ENCODE results near the gene TGFBI. TPM values are rescaled to one million over a fixed set of nuclear protein-coding genes. Genes with fewer than 3 reads are reported as not detected.

Gene TGFBI
- total and polyA plus RNA-seq, 9 of the 15 experiments (the other 6 are each of a cell fraction or from before 2014, with no cell fraction given) = 0.05 to 0.62 (median 0.08) TPM; not detected in 6

DNA sequence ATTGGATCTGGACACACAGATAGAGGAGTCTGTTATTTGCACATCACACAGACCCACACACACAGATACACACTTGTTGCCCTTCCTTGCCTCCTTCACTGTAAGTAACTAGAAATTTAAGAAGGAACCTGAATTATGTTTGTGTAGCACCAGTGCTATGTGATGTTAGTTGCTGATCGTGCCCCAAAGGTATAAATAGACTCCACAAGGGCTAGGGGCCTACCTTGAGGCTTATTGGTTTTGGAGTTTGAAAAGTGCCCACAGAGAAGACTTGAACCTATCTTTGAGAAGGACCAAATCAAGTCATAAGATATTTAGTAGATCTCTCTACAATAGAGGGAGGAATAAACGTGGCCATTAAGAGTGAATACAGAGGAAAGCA, 8.8 kb upstream of the TGFBI start (continued):
- TF ChIP-seq, protein P1, sequence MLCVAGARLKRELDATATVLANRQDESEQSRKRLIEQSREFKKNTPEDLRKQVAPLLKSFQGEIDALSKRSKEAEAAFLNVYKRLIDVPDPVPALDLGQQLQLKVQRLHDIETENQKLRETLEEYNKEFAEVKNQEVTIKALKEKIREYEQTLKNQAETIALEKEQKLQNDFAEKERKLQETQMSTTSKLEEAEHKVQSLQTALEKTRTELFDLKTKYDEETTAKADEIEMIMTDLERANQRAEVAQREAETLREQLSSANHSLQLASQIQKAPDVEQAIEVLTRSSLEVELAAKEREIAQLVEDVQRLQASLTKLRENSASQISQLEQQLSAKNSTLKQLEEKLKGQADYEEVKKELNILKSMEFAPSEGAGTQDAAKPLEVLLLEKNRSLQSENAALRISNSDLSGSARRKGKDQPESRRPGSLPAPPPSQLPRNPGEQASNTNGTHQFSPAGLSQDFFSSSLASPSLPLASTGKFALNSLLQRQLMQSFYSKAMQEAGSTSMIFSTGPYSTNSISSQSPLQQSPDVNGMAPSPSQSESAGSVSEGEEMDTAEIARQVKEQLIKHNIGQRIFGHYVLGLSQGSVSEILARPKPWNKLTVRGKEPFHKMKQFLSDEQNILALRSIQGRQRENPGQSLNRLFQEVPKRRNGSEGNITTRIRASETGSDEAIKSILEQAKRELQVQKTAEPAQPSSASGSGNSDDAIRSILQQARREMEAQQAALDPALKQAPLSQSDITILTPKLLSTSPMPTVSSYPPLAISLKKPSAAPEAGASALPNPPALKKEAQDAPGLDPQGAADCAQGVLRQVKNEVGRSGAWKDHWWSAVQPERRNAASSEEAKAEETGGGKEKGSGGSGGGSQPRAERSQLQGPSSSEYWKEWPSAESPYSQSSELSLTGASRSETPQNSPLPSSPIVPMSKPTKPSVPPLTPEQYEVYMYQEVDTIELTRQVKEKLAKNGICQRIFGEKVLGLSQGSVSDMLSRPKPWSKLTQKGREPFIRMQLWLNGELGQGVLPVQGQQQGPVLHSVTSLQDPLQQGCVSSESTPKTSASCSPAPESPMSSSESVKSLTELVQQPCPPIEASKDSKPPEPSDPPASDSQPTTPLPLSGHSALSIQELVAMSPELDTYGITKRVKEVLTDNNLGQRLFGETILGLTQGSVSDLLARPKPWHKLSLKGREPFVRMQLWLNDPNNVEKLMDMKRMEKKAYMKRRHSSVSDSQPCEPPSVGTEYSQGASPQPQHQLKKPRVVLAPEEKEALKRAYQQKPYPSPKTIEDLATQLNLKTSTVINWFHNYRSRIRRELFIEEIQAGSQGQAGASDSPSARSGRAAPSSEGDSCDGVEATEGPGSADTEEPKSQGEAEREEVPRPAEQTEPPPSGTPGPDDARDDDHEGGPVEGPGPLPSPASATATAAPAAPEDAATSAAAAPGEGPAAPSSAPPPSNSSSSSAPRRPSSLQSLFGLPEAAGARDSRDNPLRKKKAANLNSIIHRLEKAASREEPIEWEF (CRISPR knock-in tag; IDR thresholded peaks at IDR 0.05) = no peak
- no peak for TF ChIP-seq SMARCC2 (IDR thresholded peaks at IDR 0.05; ENCODE audit: low read depth)
- TF ChIP-seq DMBX1 (CRISPR knock-in tag; IDR thresholded peaks at IDR 0.05; ENCODE audit: borderline replicate concordance) = no peak
- no peak for TF ChIP-seq BCOR (IDR thresholded peaks at IDR 0.05)

DNA sequence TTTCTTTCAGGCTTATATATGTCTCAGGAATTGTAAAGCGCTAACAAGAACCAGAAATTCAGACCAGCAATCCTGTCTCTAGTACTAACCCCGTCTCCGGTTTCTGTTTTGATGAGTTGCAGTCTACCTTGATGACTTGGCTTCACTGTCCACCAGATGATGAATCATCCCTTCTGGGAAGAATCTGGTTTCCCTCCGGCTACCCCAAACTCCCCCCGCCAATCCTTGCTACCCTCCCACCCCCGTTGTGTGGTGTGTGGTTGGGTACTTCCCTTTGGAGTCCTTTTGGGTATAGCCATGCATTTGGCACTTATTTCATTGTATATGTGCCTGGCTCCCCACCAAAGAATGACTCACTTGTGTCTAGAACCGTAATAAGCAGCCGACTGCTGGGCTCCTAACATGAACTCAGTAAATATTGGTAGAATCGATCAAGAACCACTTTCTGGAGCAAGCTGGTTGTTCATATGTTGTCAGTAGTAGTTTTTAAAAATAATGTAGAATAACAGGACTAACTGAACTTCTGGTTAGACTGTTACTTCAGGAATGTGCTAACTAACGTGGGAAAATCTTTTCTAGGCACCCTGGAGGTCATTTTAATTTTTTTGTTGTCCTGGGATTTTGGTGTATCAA, 8.3 kb upstream of the TGFBI start:
- Histone ChIP-seq H4K20me1 (replicated peaks; ENCODE audit: control insufficient read depth, insufficient read depth, low read length) (no peaks in the 10 kb centered on the region), H3K79me2 (ENCODE audit: control insufficient read depth, insufficient read depth, low read length) (no peaks in the 10 kb centered on the region), H3K27me3 (ENCODE audit: control insufficient read depth in 2 of 2, insufficient read depth in 2 of 2, low read length in 2 of 2) (peaks cover 0 to 8% of the 10 kb centered on the region in 2 experiments; a peak in 3 of 5 replicates), H3K9me3 (replicated peaks; ENCODE audit: control insufficient read depth, insufficient read depth, low read depth, low read length) (no peaks in the 10 kb centered on the region), H3K36me3 (ENCODE audit: control insufficient read depth, insufficient read depth, low read length) (no peaks in the 10 kb centered on the region), H3K9me1 (ENCODE audit: control insufficient read depth, insufficient read depth, low read length) (no peaks in the 10 kb centered on the region), H3K4me2 (ENCODE audit: insufficient read depth, low read length) (no peak overlapping the region), H3K27ac (ENCODE audit: extremely low read depth, low read depth, low read length) (no peak overlapping the region), H2AFZ (ENCODE audit: low read depth, low read length) (no peak overlapping the region; the same call in 1 of the 2 replicates), H3K4me3 (no peak overlapping the region), H3K4me1 (replicated peaks in 1 of 2; ENCODE audit: control insufficient read depth in 2 of 2, insufficient read depth in 2 of 2, low read length in 2 of 2) (no peaks in the 10 kb centered on the region), H3K9ac (ENCODE audit: insufficient read depth in 1 of 2, low read depth in 2 of 2, low read length in 2 of 2) (no peak overlapping the region)
- FAIRE-seq (peak; percentile 71), ATAC-seq (peak; percentile 47; the same call in 1 of the 3 replicates), DNase-seq (ENCODE audit: extremely low read depth in 1 of 4, low spot score in 3 of 4) (peak in 3 of 4 experiments; percentile 6 to 26 (median 10))
- 9% methylated on average over 10 of the region's 10 CpGs for WGBS (ENCODE audit: insufficient coverage, low coverage, missing lambda C conversion rate)
- ChIA-PET CTCF (ENCODE audit: low intra/inter-chr PET ratio) (no interaction called here), POLR2A (no interaction called here)
- intact Hi-C loops (cut with micrococcal nuclease) (no loop called here), in situ Hi-C loops (cut with MboI) (no loop called here)
- no TSS peak for BruUV-seq (replicated peaks)
- TF ChIP-seq, protein P2, sequence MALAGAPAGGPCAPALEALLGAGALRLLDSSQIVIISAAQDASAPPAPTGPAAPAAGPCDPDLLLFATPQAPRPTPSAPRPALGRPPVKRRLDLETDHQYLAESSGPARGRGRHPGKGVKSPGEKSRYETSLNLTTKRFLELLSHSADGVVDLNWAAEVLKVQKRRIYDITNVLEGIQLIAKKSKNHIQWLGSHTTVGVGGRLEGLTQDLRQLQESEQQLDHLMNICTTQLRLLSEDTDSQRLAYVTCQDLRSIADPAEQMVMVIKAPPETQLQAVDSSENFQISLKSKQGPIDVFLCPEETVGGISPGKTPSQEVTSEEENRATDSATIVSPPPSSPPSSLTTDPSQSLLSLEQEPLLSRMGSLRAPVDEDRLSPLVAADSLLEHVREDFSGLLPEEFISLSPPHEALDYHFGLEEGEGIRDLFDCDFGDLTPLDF (CRISPR knock-in tag; IDR thresholded peaks at IDR 0.05) = no peak
- TF ChIP-seq JUND (IDR thresholded peaks at IDR 0.05; ENCODE audit: borderline replicate concordance, low read depth, low read length) = 0 out of 2 replicates have a peak, but pooled peaks have one; percentile 26
- peak; percentile 34; the same call in 2 of the 3 replicates for TF ChIP-seq JUND (tag; IDR thresholded peaks at IDR 0.05; ENCODE audit: borderline replicate concordance, low read depth, low read length)
- TF ChIP-seq FOSL1 (tag; conservative IDR thresholded peaks at IDR 0.05) = peak; percentile 89
- TF ChIP-seq ZNF76 (CRISPR knock-in tag; IDR thresholded peaks at IDR 0.05; ENCODE audit: borderline replicate concordance) = no peak
- no peak for TF ChIP-seq SAFB (IDR thresholded peaks at IDR 0.05; ENCODE audit: borderline replicate concordance, low read depth, low read length)
- TF ChIP-seq, protein P3, sequence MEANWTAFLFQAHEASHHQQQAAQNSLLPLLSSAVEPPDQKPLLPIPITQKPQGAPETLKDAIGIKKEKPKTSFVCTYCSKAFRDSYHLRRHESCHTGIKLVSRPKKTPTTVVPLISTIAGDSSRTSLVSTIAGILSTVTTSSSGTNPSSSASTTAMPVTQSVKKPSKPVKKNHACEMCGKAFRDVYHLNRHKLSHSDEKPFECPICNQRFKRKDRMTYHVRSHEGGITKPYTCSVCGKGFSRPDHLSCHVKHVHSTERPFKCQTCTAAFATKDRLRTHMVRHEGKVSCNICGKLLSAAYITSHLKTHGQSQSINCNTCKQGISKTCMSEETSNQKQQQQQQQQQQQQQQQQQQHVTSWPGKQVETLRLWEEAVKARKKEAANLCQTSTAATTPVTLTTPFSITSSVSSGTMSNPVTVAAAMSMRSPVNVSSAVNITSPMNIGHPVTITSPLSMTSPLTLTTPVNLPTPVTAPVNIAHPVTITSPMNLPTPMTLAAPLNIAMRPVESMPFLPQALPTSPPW (CRISPR knock-in tag; IDR thresholded peaks at IDR 0.05) = peak; percentile 47; the same call in 1 of the 2 replicates
- no peak for TF ChIP-seq ZFX (CRISPR knock-in tag; IDR thresholded peaks at IDR 0.05)
- no peak for TF ChIP-seq KAT8 (IDR thresholded peaks at IDR 0.05; ENCODE audit: low read depth)
